Adrenal gland (tissue), 12 donors: ENCODE data around the gene NBEAL2. TPM values are rescaled to one million over a fixed set of nuclear protein-coding genes. Genes with fewer than 3 reads are reported as not detected.
"Not testable (repeated sequence)": the region's sequence is repeated elsewhere in the genome, so short reads cannot be mapped to it uniquely, and the experiment has no call there.

Experiments
- DNase-seq, 7 donors: peaks; one replicate each; pipeline ENCODE4 v3.0.0-alpha.2; 2019 to 2020
- H3K27ac ChIP-seq, 5 donors: fragments of 200-600 bp; sonication (generic) in 4 of 5; 1 replicate in 3 of 5; 2 replicates in 2 of 5; pipeline versions ENCODE4 v1.5.1 to v1.8.0; 2016 to 2020; ENCODE audit warnings: mild to moderate bottlenecking in 1 of 5
- H3K27me3 ChIP-seq: fragments of 200-600 bp; 2 replicates; pipeline ENCODE4 v1.8.0; 2021
- H3K36me3 ChIP-seq, 2 donors: fragments of 200-600 bp; replicated peaks in 1 of 2; 1 replicate in 1 of 2; 2 replicates in 1 of 2; pipeline versions ENCODE4 v1.5.1 to v1.8.0; 2018 to 2022
- H3K4me1 ChIP-seq, 2 donors: fragments of 200-600 bp; replicated peaks in 1 of 2; 1 replicate in 1 of 2; 2 replicates in 1 of 2; pipeline versions ENCODE4 v1.5.1 to v1.8.0; 2018 to 2021
- H3K4me3 ChIP-seq, 4 donors: fragments of 200-600 bp; sonication (generic) in 3 of 4; one replicate each; pipeline ENCODE4 v1.5.1; 2016 to 2018
- H3K9me3 ChIP-seq, 3 donors: fragments of 200-600 bp; sonication (generic) in 1 of 3; replicated peaks in 1 of 3; 1 replicate in 2 of 3; 2 replicates in 1 of 3; pipeline versions ENCODE4 v1.5.1 to v1.8.0; 2016 to 2021
- POLR2A ChIP-seq, 2 donors: fragments of 450-650 bp; IDR thresholded peaks; one replicate each; pipeline ENCODE4 v1.6.1; 2017; ENCODE audit warnings: antibody characterized with exemption in 2 of 2, mild to moderate bottlenecking in 2 of 2, moderate library complexity in 1 of 2
- WGBS, 4 donors: extraction: QIAGEN DNeasy Blood & Tissue Kit in 2 of 4; methylation state at CpG; one replicate each; pipeline versions ENCODE4 v1.1.5 to v1.1.7; 2013 to 2017; 5-methylcytosine and 5-hydroxymethylcytosine counted together
- intact Hi-C, 2 donors: fragments of 100-400 bp; cut with DNase I; formaldehyde crosslinking; loops; one replicate each; pipeline versions ENCODE4 v1.14.1 to v1.15.0; 2022 to 2023
- polyA plus RNA-seq, 3 donors: library from polyadenylated mRNA; stranded (reverse); fragments of 200-250 nt in 2 of 3; fragments of 350-450 nt in 1 of 3; fragmentation: Illumina TruSeq in 1 of 3; extraction: RNeasy Lipid Tissue Mini Kit (QIAGEN cat#74804) in 1 of 3; gene quantifications; one replicate each; pipeline ENCODE4 v1.2.3, GENCODE V29; 2013 to 2014
- total RNA-seq, 9 donors: library from RNA; depleted of rRNA in 4 of 9; stranded (reverse); fragments of >200 nt in 4 of 9; fragments of 120-200 nt in 1 of 9; fragmentation: NEBNext Ultra II Directional in 1 of 9; extraction: Animal tissue kit (Norgen Biotek cat#: 25700) in 1 of 9; gene quantifications; one replicate each; pipeline versions ENCODE4 v1.1.0 to v1.2.4, GENCODE V29; 2013 to 2023
- TF ChIP-seq, protein P1 (sequence below), 6 experiments: fragments of 450-650 bp in 4 of 6; fragments of 200-600 bp in 2 of 6; sonication (generic) in 1 of 6; IDR thresholded peaks; 1 replicate in 5 of 6; 2 replicates in 1 of 6; pipeline versions ENCODE4 v1.5.1 to v1.8.0; 2016 to 2021; ENCODE audit warnings: antibody characterized with exemption in 6 of 6, mild to moderate bottlenecking in 2 of 6, moderate library complexity in 1 of 6
- donor health status: healthy with polysubstance abuse.
- donor health status: Bipolar disorder and iron deficiency.
- donor health status: DM: yes; HTN: yes; CAD: no.
- donor health status: DM: no; HTN: no; CAD: no.
- donor health status: DM: no; HTN: no; CAD: no.
- donor health status: DM: yes; HTN: yes; CAD: no.

The NBEAL2 gene
- total and polyA plus RNA-seq, 12 donors = 7.3 to 154 (median 29.0) TPM

GRCh38 chr3:47034868-47035489, 55.5 kb downstream of the NBEAL2 start:
- H3K27ac ChIP-seq = no peak overlapping the region
- H3K36me3 ChIP-seq = peaks cover 0 to 43% of the 10 kb centered on the region in 2 donors
- peaks cover 6 to 33% of the 10 kb centered on the region in 2 donors for H3K4me1 ChIP-seq
- TF ChIP-seq, protein P1, sequence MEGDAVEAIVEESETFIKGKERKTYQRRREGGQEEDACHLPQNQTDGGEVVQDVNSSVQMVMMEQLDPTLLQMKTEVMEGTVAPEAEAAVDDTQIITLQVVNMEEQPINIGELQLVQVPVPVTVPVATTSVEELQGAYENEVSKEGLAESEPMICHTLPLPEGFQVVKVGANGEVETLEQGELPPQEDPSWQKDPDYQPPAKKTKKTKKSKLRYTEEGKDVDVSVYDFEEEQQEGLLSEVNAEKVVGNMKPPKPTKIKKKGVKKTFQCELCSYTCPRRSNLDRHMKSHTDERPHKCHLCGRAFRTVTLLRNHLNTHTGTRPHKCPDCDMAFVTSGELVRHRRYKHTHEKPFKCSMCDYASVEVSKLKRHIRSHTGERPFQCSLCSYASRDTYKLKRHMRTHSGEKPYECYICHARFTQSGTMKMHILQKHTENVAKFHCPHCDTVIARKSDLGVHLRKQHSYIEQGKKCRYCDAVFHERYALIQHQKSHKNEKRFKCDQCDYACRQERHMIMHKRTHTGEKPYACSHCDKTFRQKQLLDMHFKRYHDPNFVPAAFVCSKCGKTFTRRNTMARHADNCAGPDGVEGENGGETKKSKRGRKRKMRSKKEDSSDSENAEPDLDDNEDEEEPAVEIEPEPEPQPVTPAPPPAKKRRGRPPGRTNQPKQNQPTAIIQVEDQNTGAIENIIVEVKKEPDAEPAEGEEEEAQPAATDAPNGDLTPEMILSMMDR (IDR thresholded peaks at IDR 0.05) = no peak
- TF ChIP-seq POLR2A (IDR thresholded peaks at IDR 0.05) = no peak
- no peak for DNase-seq
- H3K4me3 ChIP-seq = no peak overlapping the region
- intact Hi-C loops = no loop called here
- WGBS, 4 donors = 73 to 87% (median 76%) methylated on average over 2 of the region's 2 CpGs
- no peaks in the 10 kb centered on the region for H3K27me3 ChIP-seq
- H3K9me3 ChIP-seq = no peaks in the 10 kb centered on the region

- 45 to 62% (median 51%) methylated on average over 2 of the region's 2 CpGs for WGBS, 4 donors
- no peak overlapping the region for H3K27ac ChIP-seq
Measured at GRCh38 chr3:47035645-47036044, 56.2 kb downstream of the NBEAL2 start.

GRCh38 chr3:47036145-47036544, 56.7 kb downstream of the NBEAL2 start:
- peaks cover 6 to 25% of the 10 kb centered on the region in 2 donors for H3K4me1 ChIP-seq
- no peak overlapping the region for H3K27ac ChIP-seq
- H3K9me3 ChIP-seq = no peaks in the 10 kb centered on the region
- no peak for TF ChIP-seq POLR2A (IDR thresholded peaks at IDR 0.05)
- TF ChIP-seq, protein P1 (IDR thresholded peaks at IDR 0.05) = no peak
- WGBS, 4 donors = 52 to 66% (median 62%) methylated on average over 3 of the region's 3 CpGs
- no peak for DNase-seq
- intact Hi-C loops = no loop called here
- H3K4me3 ChIP-seq = no peak overlapping the region
- peaks cover 0 to 55% of the 10 kb centered on the region in 2 donors for H3K36me3 ChIP-seq
- no peaks in the 10 kb centered on the region for H3K27me3 ChIP-seq

More at GRCh38 chr3:47035645-47036044, 56.2 kb downstream of the NBEAL2 start:
- Histone ChIP-seq H3K36me3 (peaks cover 0 to 50% of the 10 kb centered on the region in 2 donors), H3K4me1 (peaks cover 6 to 30% of the 10 kb centered on the region in 2 donors), H3K9me3 (no peaks in the 10 kb centered on the region), H3K4me3 (no peak overlapping the region), H3K27me3 (no peaks in the 10 kb centered on the region)
- intact Hi-C loops = no loop called here
- no peak for DNase-seq
- TF ChIP-seq POLR2A (IDR thresholded peaks at IDR 0.05) = no peak
- TF ChIP-seq, protein P1 (IDR thresholded peaks at IDR 0.05) = no peak

GRCh38 chr3:47037302-47037701, 57.8 kb downstream of the NBEAL2 start:
- H3K4me3 ChIP-seq, H3K27ac ChIP-seq, intact Hi-C loops, H3K27me3 ChIP-seq, DNase-seq, H3K9me3 ChIP-seq: not testable (repeated sequence)
- peaks cover 0 to 66% of the 10 kb centered on the region in 2 donors for H3K36me3 ChIP-seq
- WGBS, 4 donors = 77 to 80% (median 79%) methylated on average over 4 to 5 of the region's 6 CpGs
- peaks cover 6 to 16% of the 10 kb centered on the region in 2 donors for H3K4me1 ChIP-seq

- peaks cover 0 to 71% of the 10 kb centered on the region in 2 donors for H3K36me3 ChIP-seq
- 95 to 98% (median 95%) methylated on average over 3 of the region's 3 CpGs for WGBS, 4 donors
Measured at GRCh38 chr3:47041114-47041513, 61.6 kb downstream of the NBEAL2 start.

More at GRCh38 chr3:47041114-47041513, 61.6 kb downstream of the NBEAL2 start:
- peaks cover 3% of the 10 kb centered on the region in 2 donors for H3K4me1 ChIP-seq
- intact Hi-C loops = no loop called here
- DNase-seq = no peak
- no peaks in the 10 kb centered on the region for H3K27me3 ChIP-seq
- H3K4me3 ChIP-seq = no peak overlapping the region
- TF ChIP-seq POLR2A (IDR thresholded peaks at IDR 0.05) = no peak
- TF ChIP-seq, protein P1 (IDR thresholded peaks at IDR 0.05) = no peak
- H3K27ac ChIP-seq = no peak overlapping the region
- H3K9me3 ChIP-seq = no peaks in the 10 kb centered on the region
